Panc1 (cell line): ENCODE results near the gene DDA1. TPM values are rescaled to one million over a fixed set of nuclear protein-coding genes. Genes with fewer than 3 reads are reported as not detected.
"Not testable (repeated sequence)": the region's sequence is repeated elsewhere in the genome, so short reads cannot be mapped to it uniquely, and the experiment has no call there.

Source experiments
- ATAC-seq: fragments of 200-7000 bp; cut with Tn5 transposase; 2 replicates; pipeline ENCODE4 v1.9.1; 2020; ENCODE audit warnings: mild to moderate bottlenecking, moderate library complexity
- BruUV-seq: library from RNA; stranded (reverse); fragments of 400-500 nt; replicated peaks from 2 replicates; lab custom pipeline; 2021; lab: Mats Ljungman, UMichigan
- CTCF ChIA-PET: fragments of 300-600 bp; sonication (Branson Sonifier 250); formaldehyde crosslinking; loops from one replicate; lab custom pipeline; 2022; ENCODE audit warnings: antibody characterized with exemption; lab: Charles Lee
- POLR2A ChIA-PET: fragments of 300-600 bp; sonication (Branson Sonifier 250); formaldehyde crosslinking; loops from one replicate; lab custom pipeline; 2022; ENCODE audit warnings: antibody characterized with exemption; lab: Charles Lee
- DNase-seq: peaks from one replicate; pipeline ENCODE4 v3.0.0-alpha.2; 2010; ENCODE audit warnings: low read depth, low spot score
- H3K27ac ChIP-seq: 2 replicates; pipeline ENCODE4 v1.5.1; 2011; ENCODE audit warnings: mild to moderate bottlenecking, low read length, inconsistent platforms
- H3K27me3 ChIP-seq: fragments of 200-500 bp; sonication (Bioruptor generic); 2 replicates; pipeline ENCODE4 v1.6.0; 2014; ENCODE audit warnings: low read length, inconsistent platforms; ENCODE audit not compliant: control insufficient read depth, insufficient read depth
- H3K36me3 ChIP-seq: fragments of 200-500 bp; sonication (Bioruptor generic); 2 replicates; pipeline ENCODE4 v1.5.1; 2014; ENCODE audit warnings: inconsistent platforms, mild to moderate bottlenecking, low read length, moderate library complexity; ENCODE audit not compliant: control insufficient read depth, insufficient read depth
- H3K4me1 ChIP-seq: 2 replicates; pipeline ENCODE4 v1.5.1; 2011; ENCODE audit warnings: inconsistent platforms, mild to moderate bottlenecking, low read length, moderate library complexity; ENCODE audit not compliant: control insufficient read depth, insufficient read depth
- H3K4me3 ChIP-seq, 2 experiments: 2 replicates each; pipeline ENCODE4 v1.5.1; 2011 to 2012; ENCODE audit warnings: low read depth in 2 of 2, low read length in 2 of 2, mild to moderate bottlenecking in 2 of 2, inconsistent platforms in 1 of 2, moderate library complexity in 1 of 2
- H3K9me3 ChIP-seq: fragments of 200-500 bp; sonication (Bioruptor generic); 2 replicates; pipeline ENCODE4 v1.5.1; 2014; ENCODE audit warnings: low read depth, mild to moderate bottlenecking, inconsistent platforms, low read length, moderate library complexity; ENCODE audit not compliant: control insufficient read depth, insufficient read depth
- POLR2AphosphoS5 ChIP-seq: IDR thresholded peaks from 2 replicates; pipeline ENCODE4 v1.6.1; 2012; ENCODE audit warnings: mild to moderate bottlenecking, low read depth, low read length, moderate library complexity
- SIN3A ChIP-seq: IDR thresholded peaks from 2 replicates; pipeline ENCODE4 v1.6.1; 2012; ENCODE audit warnings: low read depth, mild to moderate bottlenecking, low read length, moderate library complexity, borderline replicate concordance; ENCODE audit not compliant: insufficient read depth
- TCF7L2 ChIP-seq: IDR thresholded peaks from 2 replicates; pipeline ENCODE4 v1.6.1; 2011; ENCODE audit warnings: mild to moderate bottlenecking, low read depth, low read length, inconsistent platforms
- in situ Hi-C: cut with HindIII; loops from 2 replicates; pipeline ENCODE4 v1.10.0; 2016; ENCODE audit warnings: low sequenced_read_pairs, low pct_unique_long_range_greater_than_20kb
- intact Hi-C: fragments of 100-400 bp; cut with micrococcal nuclease; formaldehyde crosslinking; loops from one replicate; pipeline ENCODE4 v1.10.0; 2022; ENCODE audit not compliant: unreplicated experiment
- total RNA-seq: library from RNA; stranded (reverse); gene quantifications from one replicate; pipeline ENCODE4 v1.2.1, GENCODE V29; 2021; ENCODE audit not compliant: unreplicated experiment
- TF ChIP-seq, protein P1 (sequence below): fragments of 450-650 bp; IDR thresholded peaks from 2 replicates; pipeline ENCODE4 v1.5.1; 2017; ENCODE audit warnings: mild to moderate bottlenecking
- TF ChIP-seq, protein P2 (sequence below), 2 experiments: IDR thresholded peaks; 2 replicates each; pipeline ENCODE4 v1.6.1; 2011 to 2012; ENCODE audit warnings: low read depth in 2 of 2, control low read depth in 1 of 2, low read length in 1 of 2, mild to moderate bottlenecking in 1 of 2, moderate library complexity in 1 of 2; ENCODE audit not compliant: insufficient read depth in 1 of 2

Gene DDA1
- total RNA-seq, 1 experiment from 2014 or later = 56.0 TPM

DNA sequence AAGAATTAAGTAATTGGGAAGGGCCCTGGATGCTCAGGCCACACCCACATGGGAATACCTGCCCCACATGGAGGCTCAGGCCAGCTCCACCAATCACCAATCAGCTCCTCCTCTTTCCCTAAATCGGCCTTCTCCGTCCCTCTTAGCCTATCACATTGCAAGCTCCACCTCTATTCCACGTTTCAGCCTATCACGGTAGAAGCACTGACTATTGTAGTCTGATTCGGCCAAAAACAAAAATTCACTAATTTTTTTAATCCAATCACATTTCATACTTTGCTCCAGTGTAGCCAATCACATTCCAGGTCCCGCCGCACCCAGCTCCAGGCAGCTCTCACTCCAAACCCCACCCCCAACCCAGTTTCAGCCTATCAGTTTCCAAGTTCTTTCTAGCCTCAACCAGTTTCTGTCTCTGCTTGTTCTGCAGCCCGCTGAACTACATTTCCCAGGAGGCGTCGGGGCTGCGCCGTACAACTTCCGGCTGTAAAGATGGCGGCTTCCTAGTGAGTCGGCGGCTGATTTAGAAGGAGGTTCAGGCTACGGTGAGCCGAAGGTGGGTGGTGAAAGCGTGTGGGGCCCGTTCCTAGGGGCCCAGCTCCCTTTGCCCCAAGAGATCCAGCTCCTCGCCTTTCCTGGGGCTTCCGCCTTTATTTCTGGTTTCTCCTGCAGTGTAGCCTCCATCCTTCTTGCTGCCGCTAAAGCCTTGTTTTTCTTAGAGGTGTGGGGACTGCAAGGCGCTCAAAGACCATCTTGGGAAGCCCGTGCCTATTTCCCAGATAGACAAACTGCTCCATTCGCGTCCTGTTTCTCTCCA lies 42.2 kb upstream of the DDA1 start, which contains the start of gene BABAM1:
Gene BABAM1 (plus strand): TSS at position 469 of the 814 bp plus-strand sequence. CDS start 1,364 bp downstream, outside the sequence.
- intact Hi-C loops = no loop called here
- TF ChIP-seq, protein P1, sequence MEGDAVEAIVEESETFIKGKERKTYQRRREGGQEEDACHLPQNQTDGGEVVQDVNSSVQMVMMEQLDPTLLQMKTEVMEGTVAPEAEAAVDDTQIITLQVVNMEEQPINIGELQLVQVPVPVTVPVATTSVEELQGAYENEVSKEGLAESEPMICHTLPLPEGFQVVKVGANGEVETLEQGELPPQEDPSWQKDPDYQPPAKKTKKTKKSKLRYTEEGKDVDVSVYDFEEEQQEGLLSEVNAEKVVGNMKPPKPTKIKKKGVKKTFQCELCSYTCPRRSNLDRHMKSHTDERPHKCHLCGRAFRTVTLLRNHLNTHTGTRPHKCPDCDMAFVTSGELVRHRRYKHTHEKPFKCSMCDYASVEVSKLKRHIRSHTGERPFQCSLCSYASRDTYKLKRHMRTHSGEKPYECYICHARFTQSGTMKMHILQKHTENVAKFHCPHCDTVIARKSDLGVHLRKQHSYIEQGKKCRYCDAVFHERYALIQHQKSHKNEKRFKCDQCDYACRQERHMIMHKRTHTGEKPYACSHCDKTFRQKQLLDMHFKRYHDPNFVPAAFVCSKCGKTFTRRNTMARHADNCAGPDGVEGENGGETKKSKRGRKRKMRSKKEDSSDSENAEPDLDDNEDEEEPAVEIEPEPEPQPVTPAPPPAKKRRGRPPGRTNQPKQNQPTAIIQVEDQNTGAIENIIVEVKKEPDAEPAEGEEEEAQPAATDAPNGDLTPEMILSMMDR = no peak
- TF ChIP-seq, protein P2, sequence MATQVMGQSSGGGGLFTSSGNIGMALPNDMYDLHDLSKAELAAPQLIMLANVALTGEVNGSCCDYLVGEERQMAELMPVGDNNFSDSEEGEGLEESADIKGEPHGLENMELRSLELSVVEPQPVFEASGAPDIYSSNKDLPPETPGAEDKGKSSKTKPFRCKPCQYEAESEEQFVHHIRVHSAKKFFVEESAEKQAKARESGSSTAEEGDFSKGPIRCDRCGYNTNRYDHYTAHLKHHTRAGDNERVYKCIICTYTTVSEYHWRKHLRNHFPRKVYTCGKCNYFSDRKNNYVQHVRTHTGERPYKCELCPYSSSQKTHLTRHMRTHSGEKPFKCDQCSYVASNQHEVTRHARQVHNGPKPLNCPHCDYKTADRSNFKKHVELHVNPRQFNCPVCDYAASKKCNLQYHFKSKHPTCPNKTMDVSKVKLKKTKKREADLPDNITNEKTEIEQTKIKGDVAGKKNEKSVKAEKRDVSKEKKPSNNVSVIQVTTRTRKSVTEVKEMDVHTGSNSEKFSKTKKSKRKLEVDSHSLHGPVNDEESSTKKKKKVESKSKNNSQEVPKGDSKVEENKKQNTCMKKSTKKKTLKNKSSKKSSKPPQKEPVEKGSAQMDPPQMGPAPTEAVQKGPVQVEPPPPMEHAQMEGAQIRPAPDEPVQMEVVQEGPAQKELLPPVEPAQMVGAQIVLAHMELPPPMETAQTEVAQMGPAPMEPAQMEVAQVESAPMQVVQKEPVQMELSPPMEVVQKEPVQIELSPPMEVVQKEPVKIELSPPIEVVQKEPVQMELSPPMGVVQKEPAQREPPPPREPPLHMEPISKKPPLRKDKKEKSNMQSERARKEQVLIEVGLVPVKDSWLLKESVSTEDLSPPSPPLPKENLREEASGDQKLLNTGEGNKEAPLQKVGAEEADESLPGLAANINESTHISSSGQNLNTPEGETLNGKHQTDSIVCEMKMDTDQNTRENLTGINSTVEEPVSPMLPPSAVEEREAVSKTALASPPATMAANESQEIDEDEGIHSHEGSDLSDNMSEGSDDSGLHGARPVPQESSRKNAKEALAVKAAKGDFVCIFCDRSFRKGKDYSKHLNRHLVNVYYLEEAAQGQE (IDR thresholded peaks at IDR 0.05; ENCODE audit: insufficient read depth in 1 of 2, low read depth in 2 of 2, low read length in 1 of 2) = peak in 1 of 2 experiments; percentile 24; a peak in 1 of 4 replicates
- no peak; the same call in 1 of the 2 replicates for TF ChIP-seq SIN3A
- peak; percentile 64 for TF ChIP-seq POLR2AphosphoS5
- no peak for TF ChIP-seq TCF7L2
- Histone ChIP-seq H3K4me3 (peak within 1 kb of the TSS; percentile 99 to 100), H3K4me1 (no peaks in the 10 kb centered on the region), H3K27me3 (no peaks in the 10 kb centered on the region), H3K9me3 (no peaks in the 10 kb centered on the region), H3K36me3 (peaks cover 4% of the 10 kb centered on the region; the same call in 1 of the 2 replicates), H3K27ac (peak within 1 kb of the TSS; percentile 95)
- no TSS peak for BruUV-seq
- ATAC-seq (peak; percentile 97), DNase-seq (peak; percentile 94)
- ChIA-PET POLR2A (no interaction called here), CTCF (interaction anchor here (0.8 kb wide), 1 partner anchor 16 kb away, joined by 4 read pairs; no protein-coding TSS in a partner anchor)
- in situ Hi-C loops = no loop called here

DNA sequence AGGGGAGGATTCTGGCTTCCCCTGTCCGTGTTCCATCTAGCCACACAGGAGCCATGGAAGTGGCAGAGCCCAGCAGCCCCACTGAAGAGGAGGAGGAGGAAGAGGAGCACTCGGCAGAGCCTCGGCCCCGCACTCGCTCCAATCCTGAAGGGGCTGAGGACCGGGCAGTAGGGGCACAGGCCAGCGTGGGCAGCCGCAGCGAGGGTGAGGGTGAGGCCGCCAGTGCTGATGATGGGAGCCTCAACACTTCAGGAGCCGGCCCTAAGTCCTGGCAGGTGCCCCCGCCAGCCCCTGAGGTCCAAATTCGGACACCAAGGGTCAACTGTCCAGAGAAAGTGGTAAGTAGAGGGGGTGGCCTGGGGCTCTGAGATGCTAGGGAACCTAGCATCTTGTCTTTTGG lies 40.6 kb upstream of the DDA1 start:
- no peaks in the 10 kb centered on the region for H3K27me3 ChIP-seq
- H3K27ac ChIP-seq = no peak overlapping the region
- DNase-seq = no peak
- in situ Hi-C loops (no loop called here), intact Hi-C loops (no loop called here)
- no TSS peak for BruUV-seq
- ATAC-seq = no peak
- TF ChIP-seq, protein P1 = no peak
- no peaks in the 10 kb centered on the region for H3K4me1 ChIP-seq
- ChIA-PET POLR2A (no interaction called here), CTCF (no interaction called here)
- H3K4me3 ChIP-seq = peak overlapping the region in 1 of 2 experiments; percentile 100; a peak in 1 of 4 replicates
- H3K9me3 ChIP-seq = no peaks in the 10 kb centered on the region
- peaks cover 4% of the 10 kb centered on the region; the same call in 1 of the 2 replicates for H3K36me3 ChIP-seq

DNA sequence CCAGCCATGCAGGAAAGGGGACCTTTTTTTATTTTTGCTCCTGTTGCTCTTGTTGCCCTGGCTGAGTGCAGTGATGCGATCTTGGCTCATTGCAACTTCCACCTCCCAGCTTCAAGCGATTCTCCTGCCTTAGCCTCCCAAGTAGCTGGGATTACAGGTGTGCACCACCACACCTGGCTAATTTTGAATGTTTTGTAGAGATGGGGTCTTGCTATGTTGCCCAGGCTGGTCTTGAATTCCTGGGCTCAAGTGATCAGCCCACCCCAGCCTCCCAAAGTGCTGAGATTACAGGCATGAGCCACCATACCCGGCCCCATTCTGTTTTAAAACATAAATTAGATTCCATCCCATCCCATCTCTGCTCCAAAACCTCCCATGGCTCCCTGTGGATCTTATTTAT lies 34.5 kb upstream of the DDA1 start:
- H3K4me1 ChIP-seq, POLR2A ChIA-PET, DNase-seq, H3K36me3 ChIP-seq, BruUV-seq, ATAC-seq, H3K27ac ChIP-seq, H3K27me3 ChIP-seq, H3K9me3 ChIP-seq, intact Hi-C loops, H3K4me3 ChIP-seq, in situ Hi-C loops, CTCF ChIA-PET: not testable (repeated sequence)
